Stimulated activated CD8-positive, alpha-beta memory T cell treated with anti-CD3 and anti-CD28 coated beads, Interleukin-7, amount 100 ng/mL, for 1 hour (primary cell): Measurements from ENCODE around the gene USP15.
A peak's percentile ranks its signal among the peaks of the same experiment; 100 is the strongest.

Source experiments
- DNase-seq, 2 donors: peaks; one replicate each; pipeline ENCODE4 v3.0.0-alpha.2; 2020; ENCODE audit warnings: low read depth in 2 of 2

USP15 gene

GRCh38 chr12:62258231-62258630 lies 2.0 kb upstream of the USP15 start:
- no peak for DNase-seq

- no peak for DNase-seq
Measured at GRCh38 chr12:62258941-62259630, 1.1 kb upstream of the USP15 start.

- no peak for DNase-seq
Measured at GRCh38 chr12:62259631-62259992, 592 bp upstream of the USP15 start.

- peak; percentile 29 to 48 for DNase-seq
Measured at GRCh38 chr12:62260733-62261683, 804 bp downstream of the USP15 start.

GRCh38 chr12:62261876-62262517 lies 1.8 kb downstream of the USP15 start:
- DNase-seq: no peak

- DNase-seq: no peak
Measured at GRCh38 chr12:62263232-62263631, 3.0 kb downstream of the USP15 start.

- DNase-seq: no peak
Measured at GRCh38 chr12:62263966-62264365, 3.8 kb downstream of the USP15 start.

GRCh38 chr12:62264706-62265105 lies 4.5 kb downstream of the USP15 start:
- no peak for DNase-seq

- DNase-seq: no peak
Measured at GRCh38 chr12:62265511-62265910, 5.3 kb downstream of the USP15 start.

GRCh38 chr12:62267026-62267425 lies 6.8 kb downstream of the USP15 start:
- DNase-seq: no peak

- no peak for DNase-seq
Measured at GRCh38 chr12:62267480-62267879, 7.3 kb downstream of the USP15 start.

- DNase-seq: no peak
Measured at GRCh38 chr12:62268956-62269355, 8.8 kb downstream of the USP15 start.

GRCh38 chr12:62269464-62270228 lies 9.4 kb downstream of the USP15 start:
- DNase-seq: no peak

- no peak for DNase-seq
Measured at GRCh38 chr12:62270384-62270783, 10.2 kb downstream of the USP15 start.

- no peak for DNase-seq
Measured at GRCh38 chr12:62270872-62271271, 10.7 kb downstream of the USP15 start.

- DNase-seq: no peak
Measured at GRCh38 chr12:62272936-62273552, 12.8 kb downstream of the USP15 start.

- no peak for DNase-seq
Measured at GRCh38 chr12:62273724-62274380, 13.6 kb downstream of the USP15 start.

GRCh38 chr12:62278022-62278421 lies 17.8 kb downstream of the USP15 start:
- no peak for DNase-seq

GRCh38 chr12:62279058-62279457 lies 18.9 kb downstream of the USP15 start:
- no peak for DNase-seq

GRCh38 chr12:62279961-62280360 lies 19.8 kb downstream of the USP15 start:
- DNase-seq: no peak
